Smooth muscle cell (in vitro differentiated cells): ENCODE results near the gene UBE2Z. TPM values are rescaled to one million over a fixed set of nuclear protein-coding genes. Genes with fewer than 3 reads are reported as not detected.

ENCODE experiments used
- DNase-seq: peaks from one replicate; lab custom pipeline; 2025; ENCODE audit not compliant: unreplicated experiment; lab: John Stamatoyannopoulos, UW
- H2AFZ ChIP-seq: fragments of 200-600 bp; sonication (generic); 2 replicates; pipeline ENCODE4 v1.6.0; 2016; ENCODE audit warnings: antibody characterized with exemption, low read depth, mild to moderate bottlenecking
- H3F3A ChIP-seq: fragments of 200-600 bp; sonication (generic); 2 replicates; pipeline ENCODE4 v1.6.0; 2017; ENCODE audit warnings: antibody characterized with exemption, low read depth
- H3K27ac ChIP-seq: fragments of 200-600 bp; sonication (generic); 2 replicates; pipeline ENCODE4 v1.5.1; 2016; ENCODE audit warnings: low read depth, mild to moderate bottlenecking
- H3K27me3 ChIP-seq: fragments of 200-600 bp; sonication (generic); 2 replicates; pipeline ENCODE4 v1.6.1; 2016; ENCODE audit warnings: low read depth, mild to moderate bottlenecking
- H3K36me3 ChIP-seq: fragments of 200-600 bp; sonication (generic); 2 replicates; pipeline ENCODE4 v1.5.1; 2016; ENCODE audit warnings: low read depth
- H3K4me1 ChIP-seq: fragments of 200-600 bp; sonication (generic); 2 replicates; pipeline ENCODE4 v1.5.1; 2016; ENCODE audit warnings: low read depth
- H3K4me2 ChIP-seq: fragments of 200-600 bp; sonication (generic); 2 replicates; pipeline ENCODE4 v1.6.0; 2016; ENCODE audit warnings: mild to moderate bottlenecking
- H3K4me3 ChIP-seq: fragments of 200-600 bp; sonication (generic); 2 replicates; pipeline ENCODE4 v1.5.1; 2016; ENCODE audit warnings: mild to moderate bottlenecking
- H3K79me2 ChIP-seq: fragments of 200-600 bp; sonication (generic); 2 replicates; pipeline ENCODE4 v1.6.0; 2016; ENCODE audit warnings: low read depth, mild to moderate bottlenecking
- H3K9ac ChIP-seq: fragments of 200-600 bp; sonication (generic); 2 replicates; pipeline ENCODE4 v1.6.0; 2016; ENCODE audit warnings: low read depth
- H3K9me3 ChIP-seq: fragments of 200-600 bp; sonication (generic); replicated peaks from 2 replicates; pipeline ENCODE4 v1.5.1; 2016; ENCODE audit warnings: low read depth
- H4K20me1 ChIP-seq: fragments of 200-600 bp; sonication (generic); 2 replicates; pipeline ENCODE4 v1.6.0; 2016; ENCODE audit warnings: low read depth
- CTCF ChIP-seq: fragments of 200-600 bp; sonication (generic); IDR thresholded peaks from 2 replicates; pipeline ENCODE4 v1.5.1; 2017; ENCODE audit warnings: borderline replicate concordance, mild to moderate bottlenecking, antibody characterized with exemption; ENCODE audit not compliant: insufficient read depth, poor library complexity, severe bottlenecking
- WGBS: methylation state at CpG from one replicate; pipeline ENCODE4 v1.1.7; 2016; ENCODE audit warnings: low lambda C conversion rate; 5-methylcytosine and 5-hydroxymethylcytosine counted together
- polyA plus RNA-seq: library from polyadenylated mRNA; unstranded; fragments of >200 nt; fragmentation: Nextera tagmentation; extraction: Ambion mirVana; gene quantifications from 2 replicates; pipeline ENCODE4 v1.2.1, GENCODE V29; 2016
- total RNA-seq: library from RNA; depleted of rRNA; stranded (reverse); fragments of >200 nt; gene quantifications from 2 replicates; pipeline ENCODE4 v1.2.3, GENCODE V29; 2014

Gene UBE2Z
- total and polyA plus RNA-seq, 2 experiments from 2014 or later = 67.5 to 73.2 TPM

GRCh38 chr17:48910370-48910769 is 2.2 kb downstream of the UBE2Z start:
- Histone ChIP-seq H3K4me3 (no peak overlapping the region), H3K79me2 (peaks cover 84% of the 10 kb centered on the region), H3K27ac (peak overlapping the region; percentile 30), H3K36me3 (peaks cover 2% of the 10 kb centered on the region), H3K9me3 (no peaks in the 10 kb centered on the region), H4K20me1 (peaks cover 64% of the 10 kb centered on the region), H3K4me2 (peak overlapping the region; percentile 97), H3F3A (peaks cover 7% of the 10 kb centered on the region), H3K9ac (no peak overlapping the region), H3K27me3 (no peaks in the 10 kb centered on the region), H2AFZ (no peak overlapping the region), H3K4me1 (peaks cover 11% of the 10 kb centered on the region)
- 79% methylated on average over 2 of the region's 2 CpGs for WGBS
- no peak for DNase-seq
- no peak for TF ChIP-seq CTCF

GRCh38 chr17:48912476-48912875 is 4.3 kb downstream of the UBE2Z start:
- Histone ChIP-seq H3K4me3 (no peak overlapping the region), H3K36me3 (peaks cover 4% of the 10 kb centered on the region), H2AFZ (no peak overlapping the region), H3K4me1 (peaks cover 11% of the 10 kb centered on the region), H3K4me2 (no peak overlapping the region), H3K9me3 (no peaks in the 10 kb centered on the region), H3K9ac (no peak overlapping the region), H3K27me3 (no peaks in the 10 kb centered on the region), H3K27ac (peak overlapping the region; percentile 32), H3F3A (peaks cover 7% of the 10 kb centered on the region), H4K20me1 (peaks cover 83% of the 10 kb centered on the region), H3K79me2 (peaks cover 82% of the 10 kb centered on the region)
- TF ChIP-seq CTCF = no peak
- WGBS = 89% methylated on average over 2 of the region's 2 CpGs
- no peak for DNase-seq

- Histone ChIP-seq H3K9me3 (no peaks in the 10 kb centered on the region), H3K4me2 (no peak overlapping the region), H3K4me3 (no peak overlapping the region), H3K79me2 (peaks cover 93% of the 10 kb centered on the region), H3K9ac (peak overlapping the region; percentile 28), H3K36me3 (peaks cover 11% of the 10 kb centered on the region), H3K27me3 (no peaks in the 10 kb centered on the region), H3K4me1 (no peaks in the 10 kb centered on the region), H3K27ac (peak overlapping the region; percentile 87), H2AFZ (no peak overlapping the region), H4K20me1 (peaks cover 96% of the 10 kb centered on the region), H3F3A (peaks cover 4% of the 10 kb centered on the region)
- no peak for DNase-seq
- TF ChIP-seq CTCF = no peak
- whole genome bisulfite sequencing = 81% methylated on average over 5 of the region's 5 CpGs
Observed at GRCh38 chr17:48915459-48916282, 7.5 kb downstream of the UBE2Z start.
